GM12878 (cell line): ENCODE data around the gene SFR1. TPM values are rescaled to one million over a fixed set of nuclear protein-coding genes. Genes with fewer than 3 reads are reported as not detected.

Source experiments
- ATAC-seq: fragments of 200-7000 bp; cut with Tn5 transposase; 3 replicates; pipeline ENCODE4 v1.9.1; 2020; ENCODE audit warnings: mild to moderate bottlenecking, moderate library complexity
- BruUV-seq: library from RNA; stranded (reverse); fragments of 400-500 nt; replicated peaks from 2 replicates; lab custom pipeline; 2021; lab: Mats Ljungman, UMichigan
- CTCF ChIA-PET: fragments of 300-600 bp; sonication (Branson Sonifier 250); formaldehyde crosslinking; extraction: SDS; loops from one replicate; lab custom pipeline; 2021; ENCODE audit warnings: inconsistent platforms; lab: Yijun Ruan, JAX
- POLR2A ChIA-PET: fragments of 350-600 bp; formaldehyde crosslinking; extraction: SDS; loops from one replicate; lab custom pipeline; 2021; ENCODE audit warnings: inconsistent platforms; lab: Charles Lee
- RAD21 ChIA-PET: fragments of 300-600 bp; sonication (Branson Sonifier 250); formaldehyde crosslinking; loops from one replicate; lab custom pipeline; 2023; ENCODE audit warnings: antibody characterized with exemption; ENCODE audit not compliant: unreplicated experiment; lab: Charles Lee
- SMC1A ChIA-PET: fragments of 300-600 bp; sonication (Branson Sonifier 250); formaldehyde crosslinking; loops from one replicate; lab custom pipeline; 2023; ENCODE audit not compliant: unreplicated experiment, uncharacterized antibody; lab: Charles Lee
- DNase-seq: peaks from one replicate; pipeline ENCODE4 v3.0.0-alpha.2; 2011; ENCODE audit warnings: low read depth, low spot score
- FAIRE-seq: peaks from 3 replicates; lab custom pipeline; 2011; peaks lifted over from hg19 to GRCh38; lab: Jason Lieb, UNC
- H2AFZ ChIP-seq: 2 replicates; pipeline ENCODE4 v1.6.0; 2011; ENCODE audit warnings: low read depth, low read length, control low read depth; ENCODE audit not compliant: control insufficient read depth
- H3K27ac ChIP-seq: 2 replicates; pipeline ENCODE4 v1.5.1; 2011; ENCODE audit warnings: control low read depth; ENCODE audit not compliant: control insufficient read depth, insufficient read depth
- H3K27me3 ChIP-seq, 2 experiments: replicated peaks in 1 of 2; 2 replicates each; pipeline versions ENCODE4 v1.6.0 to v1.6.1; 2011; ENCODE audit warnings: low read length in 1 of 2; ENCODE audit not compliant: control insufficient read depth in 2 of 2, insufficient read depth in 2 of 2
- H3K36me3 ChIP-seq, 2 experiments: 2 replicates each; pipeline ENCODE4 v1.5.1; 2011; ENCODE audit warnings: low read length in 1 of 2; ENCODE audit not compliant: control insufficient read depth in 2 of 2, insufficient read depth in 2 of 2
- H3K4me1 ChIP-seq: 2 replicates; pipeline ENCODE4 v1.6.1; 2011; ENCODE audit warnings: mild to moderate bottlenecking, low read length, moderate library complexity, mixed read lengths; ENCODE audit not compliant: control insufficient read depth, insufficient read depth
- H3K4me2 ChIP-seq: 2 replicates; pipeline ENCODE4 v1.6.0; 2011; ENCODE audit warnings: control low read depth; ENCODE audit not compliant: control insufficient read depth, insufficient read depth
- H3K4me3 ChIP-seq: fragments of 200-600 bp; sonication (generic); 2 replicates; pipeline ENCODE4 v1.5.1; 2016
- H3K79me2 ChIP-seq: 2 replicates; pipeline ENCODE4 v1.6.0; 2011; ENCODE audit warnings: low read length; ENCODE audit not compliant: control insufficient read depth, insufficient read depth
- H3K9ac ChIP-seq: 2 replicates; pipeline ENCODE4 v1.8.0; 2011; ENCODE audit warnings: low read length, control low read depth, mixed read lengths; ENCODE audit not compliant: control insufficient read depth, insufficient read depth
- H3K9me3 ChIP-seq: replicated peaks from 3 replicates; pipeline ENCODE4 v1.5.1; 2011; ENCODE audit warnings: mild to moderate bottlenecking, low read length; ENCODE audit not compliant: control insufficient read depth, insufficient read depth
- H4K20me1 ChIP-seq: 2 replicates; pipeline ENCODE4 v1.6.0; 2011; ENCODE audit not compliant: control insufficient read depth, insufficient read depth
- CEBPZ ChIP-seq: fragments of 150-350 bp; IDR thresholded peaks from 2 replicates; pipeline ENCODE4 v1.6.1; 2016; ENCODE audit warnings: low read depth, low read length
- CHD2 ChIP-seq: IDR thresholded peaks from 2 replicates; pipeline ENCODE4 v1.6.1; 2011; ENCODE audit warnings: low read depth, low read length, improper control_type of control experiment, borderline replicate concordance
- E2F4 ChIP-seq: IDR thresholded peaks from 2 replicates; pipeline ENCODE4 v1.6.1; 2012; ENCODE audit warnings: low read depth, low read length, improper control_type of control experiment
- EZH2 ChIP-seq: IDR thresholded peaks from 2 replicates; pipeline ENCODE4 v1.6.1; 2012; ENCODE audit warnings: low read depth, mild to moderate bottlenecking, control low read depth, inconsistent platforms, low read length, borderline replicate concordance; ENCODE audit not compliant: control insufficient read depth
- HDAC2 ChIP-seq: fragments of 200-600 bp; sonication (generic); IDR thresholded peaks from 2 replicates; pipeline ENCODE4 v1.6.1; 2017
- MTA2 ChIP-seq: fragments of 450-650 bp; IDR thresholded peaks from 2 replicates; pipeline ENCODE4 v1.6.1; 2016; ENCODE audit warnings: low read depth, mild to moderate bottlenecking, moderate library complexity
- NFYB ChIP-seq: IDR thresholded peaks from 2 replicates; pipeline ENCODE4 v1.6.1; 2011; ENCODE audit warnings: low read depth, mild to moderate bottlenecking, low read length, improper control_type of control experiment, moderate library complexity; ENCODE audit not compliant: insufficient read depth
- POLR2AphosphoS2 ChIP-seq: IDR thresholded peaks from 2 replicates; pipeline ENCODE4 v1.6.1; 2011; ENCODE audit warnings: low read depth, mild to moderate bottlenecking, low read length, improper control_type of control experiment, moderate library complexity
- SMARCA5 ChIP-seq: fragments of 450-650 bp; IDR thresholded peaks from 2 replicates; pipeline ENCODE4 v1.6.1; 2017; ENCODE audit warnings: mild to moderate bottlenecking
- SREBF1 ChIP-seq: IDR thresholded peaks from 2 replicates; pipeline ENCODE4 v1.6.1; 2012; ENCODE audit warnings: mild to moderate bottlenecking, low read length
- SREBF2 ChIP-seq: IDR thresholded peaks from 2 replicates; pipeline ENCODE4 v1.6.1; 2012; ENCODE audit warnings: mild to moderate bottlenecking, low read length
- SUZ12 ChIP-seq: fragments of 200-600 bp; sonication (generic); IDR thresholded peaks from one replicate; pipeline ENCODE4 v1.6.1; 2018; ENCODE audit warnings: antibody characterized with exemption, mild to moderate bottlenecking; ENCODE audit not compliant: unreplicated experiment
- TAF1 ChIP-seq: IDR thresholded peaks from 2 replicates; pipeline ENCODE4 v1.6.1; 2011; ENCODE audit warnings: mild to moderate bottlenecking, low read depth, low read length, borderline replicate concordance
- ZBTB11 ChIP-seq: fragments of 450-650 bp; formaldehyde crosslinking; IDR thresholded peaks from 2 replicates; pipeline ENCODE4 v1.5.0; 2022; ENCODE audit warnings: mild to moderate bottlenecking, missing genetic modification characterization
- in situ Hi-C: fragments of 300-500 bp; cut with MboI; formaldehyde crosslinking; loops from 9 replicates; pipeline ENCODE4 v1.14.3; 2018; ENCODE audit warnings: mixed read lengths
- intact Hi-C: fragments of 100-400 bp; cut with micrococcal nuclease; formaldehyde crosslinking; loops from one replicate; pipeline ENCODE4 v1.14.2; 2022; ENCODE audit not compliant: unreplicated experiment
- polyA plus RNA-seq, 11 experiments: library from polyadenylated mRNA; depleted of rRNA in 4 of 11; unstranded in 6 of 11; stranded (reverse) in 5 of 11; fragments of >200 nt; fragmentation: Nextera tagmentation in 4 of 11; fragmentation: Illumina TruSeq in 1 of 11; extraction: Ambion mirVana in 4 of 11; extraction: Trizol in 1 of 11; gene quantifications; 1 replicate in 1 of 11; 2 replicates in 10 of 11; pipeline versions ENCODE4 v1.2.1 to v1.2.3, GENCODE V29; 2011 to 2016; ENCODE audit warnings: inconsistent platforms in 2 of 11, missing spikeins in 2 of 11, low read depth in 1 of 11
- total RNA-seq, 4 experiments: library from RNA; depleted of rRNA in 3 of 4; stranded (reverse); fragments of >200 nt in 3 of 4; fragmentation: Illumina TruSeq in 1 of 4; extraction: Trizol in 1 of 4; gene quantifications; 2 replicates each; pipeline versions ENCODE4 v1.2.1 to v1.2.3, GENCODE V29; 2013 to 2021

SFR1 gene
- total and polyA plus RNA-seq, 10 of the 15 experiments (the other 5 are each of a cell fraction or from before 2014, with no cell fraction given), result 6.9 to 31.5 (median 14.9) TPM

DNA sequence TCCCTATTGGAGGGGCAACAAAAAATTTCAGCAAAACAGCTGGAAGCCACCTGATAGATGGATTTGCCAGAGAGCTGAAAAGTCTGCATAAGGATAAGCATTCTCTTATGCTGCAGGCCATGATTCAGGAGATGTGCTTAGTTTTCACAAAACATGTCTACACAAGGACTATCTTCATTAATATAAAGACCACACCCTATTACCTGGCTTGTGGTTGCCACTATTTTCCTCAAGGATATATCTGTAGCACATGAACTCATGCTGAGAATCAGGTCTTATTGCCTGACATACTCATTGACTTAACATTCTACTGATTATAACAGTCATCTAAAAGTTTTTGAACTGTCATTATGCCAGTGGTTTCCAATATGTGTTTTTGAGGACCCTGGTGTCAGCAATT lies 29.2 kb upstream of the SFR1 start:
- RAD21 ChIA-PET, result no interaction called here
- FAIRE-seq, result no peak
- BruUV-seq, result no TSS peak
- Histone ChIP-seq H3K4me2 (no peak overlapping the region), H3K9ac (no peak overlapping the region), H3K9me3 (no peaks in the 10 kb centered on the region; the same call in 1 of the 3 replicates), H3K27me3 (no peaks in the 10 kb centered on the region), H3K36me3 (no peaks in the 10 kb centered on the region), H3K27ac (no peak overlapping the region), H3K4me1 (no peaks in the 10 kb centered on the region), H3K4me3 (no peak overlapping the region), H4K20me1 (no peaks in the 10 kb centered on the region), H2AFZ (no peak overlapping the region), H3K79me2 (no peaks in the 10 kb centered on the region)
- CTCF ChIA-PET, result no interaction called here
- POLR2A ChIA-PET, result no interaction called here
- no peak for DNase-seq
- intact Hi-C loops (no loop called here), in situ Hi-C loops (no loop called here)
- SMC1A ChIA-PET, result interaction anchor here (0.6 to 2.0 kb wide), 2 partner anchors 11 to 29 kb away, joined by 3 to 4 read pairs; partner anchors contain the start of gene SFR1
- ATAC-seq, result no peak
- TF ChIP-seq POLR2AphosphoS2 (no peak), SMARCA5 (no peak), HDAC2 (no peak), SUZ12 (no peak), SREBF2 (no peak), CHD2 (no peak), EZH2 (no peak), MTA2 (no peak), E2F4 (no peak), CEBPZ (no peak), NFYB (no peak), ZBTB11 (no peak), TAF1 (no peak), SREBF1 (no peak)
